ENCODE results near the gene B3GLCT.

DNA sequence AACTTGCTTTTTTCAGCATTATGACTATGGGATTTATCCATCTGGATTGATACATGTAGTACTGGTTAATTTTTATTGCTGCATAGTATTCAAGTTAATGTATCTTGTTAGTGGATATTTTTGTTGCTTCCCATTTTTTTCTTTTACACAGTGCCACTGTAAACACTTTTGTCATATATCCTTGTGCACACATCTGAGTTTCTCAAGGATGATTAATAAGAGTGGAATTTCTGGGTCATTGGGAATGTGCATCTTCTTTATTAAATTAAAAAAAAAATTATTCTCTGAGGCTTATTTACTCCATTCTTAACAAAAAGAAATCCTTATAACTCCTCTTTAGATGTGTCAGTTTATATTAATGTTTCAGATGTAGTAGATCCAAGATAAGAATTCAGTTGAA, 27.3 kb downstream of the B3GLCT start:
- TF ChIP-seq CTCF (conservative IDR thresholded peaks at IDR 0.05; ENCODE audit: low read depth in 2 of 2) (no peak), EZH2phosphoT487 (IDR thresholded peaks at IDR 0.05; ENCODE audit: unreplicated experiment) (no peak), EZH2 (IDR thresholded peaks at IDR 0.05; ENCODE audit: low read depth, unreplicated experiment) (no peak), NANOG (IDR thresholded peaks at IDR 0.05; ENCODE audit: borderline replicate concordance) (no peak), POLR2AphosphoS5 (IDR thresholded peaks at IDR 0.05; ENCODE audit: low read depth) (no peak), CREB1 (CRISPR knock-in tag; IDR thresholded peaks at IDR 0.05; ENCODE audit: low read depth) (no peak), ZNF331 (CRISPR knock-in tag; IDR thresholded peaks at IDR 0.05; ENCODE audit: low read depth) (no peak)
- TF ChIP-seq, protein P1, sequence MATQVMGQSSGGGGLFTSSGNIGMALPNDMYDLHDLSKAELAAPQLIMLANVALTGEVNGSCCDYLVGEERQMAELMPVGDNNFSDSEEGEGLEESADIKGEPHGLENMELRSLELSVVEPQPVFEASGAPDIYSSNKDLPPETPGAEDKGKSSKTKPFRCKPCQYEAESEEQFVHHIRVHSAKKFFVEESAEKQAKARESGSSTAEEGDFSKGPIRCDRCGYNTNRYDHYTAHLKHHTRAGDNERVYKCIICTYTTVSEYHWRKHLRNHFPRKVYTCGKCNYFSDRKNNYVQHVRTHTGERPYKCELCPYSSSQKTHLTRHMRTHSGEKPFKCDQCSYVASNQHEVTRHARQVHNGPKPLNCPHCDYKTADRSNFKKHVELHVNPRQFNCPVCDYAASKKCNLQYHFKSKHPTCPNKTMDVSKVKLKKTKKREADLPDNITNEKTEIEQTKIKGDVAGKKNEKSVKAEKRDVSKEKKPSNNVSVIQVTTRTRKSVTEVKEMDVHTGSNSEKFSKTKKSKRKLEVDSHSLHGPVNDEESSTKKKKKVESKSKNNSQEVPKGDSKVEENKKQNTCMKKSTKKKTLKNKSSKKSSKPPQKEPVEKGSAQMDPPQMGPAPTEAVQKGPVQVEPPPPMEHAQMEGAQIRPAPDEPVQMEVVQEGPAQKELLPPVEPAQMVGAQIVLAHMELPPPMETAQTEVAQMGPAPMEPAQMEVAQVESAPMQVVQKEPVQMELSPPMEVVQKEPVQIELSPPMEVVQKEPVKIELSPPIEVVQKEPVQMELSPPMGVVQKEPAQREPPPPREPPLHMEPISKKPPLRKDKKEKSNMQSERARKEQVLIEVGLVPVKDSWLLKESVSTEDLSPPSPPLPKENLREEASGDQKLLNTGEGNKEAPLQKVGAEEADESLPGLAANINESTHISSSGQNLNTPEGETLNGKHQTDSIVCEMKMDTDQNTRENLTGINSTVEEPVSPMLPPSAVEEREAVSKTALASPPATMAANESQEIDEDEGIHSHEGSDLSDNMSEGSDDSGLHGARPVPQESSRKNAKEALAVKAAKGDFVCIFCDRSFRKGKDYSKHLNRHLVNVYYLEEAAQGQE (IDR thresholded peaks at IDR 0.05; ENCODE audit: unreplicated experiment), result no peak
- TF ChIP-seq, protein P2, sequence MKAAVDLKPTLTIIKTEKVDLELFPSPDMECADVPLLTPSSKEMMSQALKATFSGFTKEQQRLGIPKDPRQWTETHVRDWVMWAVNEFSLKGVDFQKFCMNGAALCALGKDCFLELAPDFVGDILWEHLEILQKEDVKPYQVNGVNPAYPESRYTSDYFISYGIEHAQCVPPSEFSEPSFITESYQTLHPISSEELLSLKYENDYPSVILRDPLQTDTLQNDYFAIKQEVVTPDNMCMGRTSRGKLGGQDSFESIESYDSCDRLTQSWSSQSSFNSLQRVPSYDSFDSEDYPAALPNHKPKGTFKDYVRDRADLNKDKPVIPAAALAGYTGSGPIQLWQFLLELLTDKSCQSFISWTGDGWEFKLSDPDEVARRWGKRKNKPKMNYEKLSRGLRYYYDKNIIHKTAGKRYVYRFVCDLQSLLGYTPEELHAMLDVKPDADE (IDR thresholded peaks at IDR 0.05), result no peak
